D721Med (cell line): Measurements from ENCODE around the gene ZNF740.

Source experiments
- DNase-seq: peaks from one replicate; pipeline ENCODE4 v3.0.0; 2011; ENCODE audit warnings: low spot score; ENCODE audit not compliant: insufficient read length
- FAIRE-seq: peaks from 2 replicates; lab custom pipeline; 2011; peaks lifted over from hg19 to GRCh38; lab: Jason Lieb, UNC
- TF ChIP-seq, protein P1 (sequence below): IDR thresholded peaks from 2 replicates; pipeline ENCODE4 v1.5.1; 2012; ENCODE audit warnings: mild to moderate bottlenecking, control low read depth; ENCODE audit not compliant: insufficient read depth; ENCODE audit errors: missing control alignments

The ZNF740 gene

DNA sequence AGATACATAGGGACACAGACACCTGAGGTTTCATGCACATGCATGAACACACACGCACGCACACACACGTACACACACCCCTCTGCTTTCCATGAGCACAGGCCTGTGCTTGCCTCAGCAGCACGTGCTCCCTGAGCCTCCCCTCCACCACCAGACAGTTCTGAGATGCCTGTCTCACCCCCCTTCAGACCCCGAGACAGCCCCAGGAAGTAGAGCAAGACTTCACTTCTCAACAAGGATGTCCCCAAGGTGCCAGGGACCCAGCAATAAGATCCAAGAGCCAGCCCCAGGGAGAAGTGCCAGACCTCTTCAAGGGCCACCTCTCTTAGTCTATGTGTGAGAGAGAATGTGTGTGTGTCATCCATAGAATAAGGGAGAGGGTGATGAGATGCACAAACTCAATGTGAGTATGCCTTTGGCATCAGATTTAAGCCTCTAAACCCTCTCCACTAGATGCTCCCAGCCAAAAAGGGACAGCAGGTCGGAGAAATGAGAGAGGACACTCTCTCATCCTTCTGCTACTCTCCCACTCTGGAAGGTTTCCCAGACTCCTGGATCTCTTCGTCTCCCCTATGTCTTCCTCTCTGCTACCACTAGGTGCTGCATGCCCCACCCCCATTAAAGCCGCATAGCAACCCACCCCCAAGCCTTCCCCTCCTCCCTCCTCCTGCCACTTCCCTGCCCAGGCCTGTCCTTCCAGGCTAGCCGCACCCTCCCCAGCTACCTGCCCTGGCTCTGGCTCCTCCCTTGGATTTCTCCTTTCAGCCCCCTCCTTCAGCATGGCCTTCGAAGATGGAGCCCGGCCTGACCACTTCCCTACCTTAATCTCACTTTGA is 43.8 kb downstream of the ZNF740 start:
- DNase-seq = no peak
- FAIRE-seq = no peak
- TF ChIP-seq, protein P1, sequence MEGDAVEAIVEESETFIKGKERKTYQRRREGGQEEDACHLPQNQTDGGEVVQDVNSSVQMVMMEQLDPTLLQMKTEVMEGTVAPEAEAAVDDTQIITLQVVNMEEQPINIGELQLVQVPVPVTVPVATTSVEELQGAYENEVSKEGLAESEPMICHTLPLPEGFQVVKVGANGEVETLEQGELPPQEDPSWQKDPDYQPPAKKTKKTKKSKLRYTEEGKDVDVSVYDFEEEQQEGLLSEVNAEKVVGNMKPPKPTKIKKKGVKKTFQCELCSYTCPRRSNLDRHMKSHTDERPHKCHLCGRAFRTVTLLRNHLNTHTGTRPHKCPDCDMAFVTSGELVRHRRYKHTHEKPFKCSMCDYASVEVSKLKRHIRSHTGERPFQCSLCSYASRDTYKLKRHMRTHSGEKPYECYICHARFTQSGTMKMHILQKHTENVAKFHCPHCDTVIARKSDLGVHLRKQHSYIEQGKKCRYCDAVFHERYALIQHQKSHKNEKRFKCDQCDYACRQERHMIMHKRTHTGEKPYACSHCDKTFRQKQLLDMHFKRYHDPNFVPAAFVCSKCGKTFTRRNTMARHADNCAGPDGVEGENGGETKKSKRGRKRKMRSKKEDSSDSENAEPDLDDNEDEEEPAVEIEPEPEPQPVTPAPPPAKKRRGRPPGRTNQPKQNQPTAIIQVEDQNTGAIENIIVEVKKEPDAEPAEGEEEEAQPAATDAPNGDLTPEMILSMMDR = no peak

DNA sequence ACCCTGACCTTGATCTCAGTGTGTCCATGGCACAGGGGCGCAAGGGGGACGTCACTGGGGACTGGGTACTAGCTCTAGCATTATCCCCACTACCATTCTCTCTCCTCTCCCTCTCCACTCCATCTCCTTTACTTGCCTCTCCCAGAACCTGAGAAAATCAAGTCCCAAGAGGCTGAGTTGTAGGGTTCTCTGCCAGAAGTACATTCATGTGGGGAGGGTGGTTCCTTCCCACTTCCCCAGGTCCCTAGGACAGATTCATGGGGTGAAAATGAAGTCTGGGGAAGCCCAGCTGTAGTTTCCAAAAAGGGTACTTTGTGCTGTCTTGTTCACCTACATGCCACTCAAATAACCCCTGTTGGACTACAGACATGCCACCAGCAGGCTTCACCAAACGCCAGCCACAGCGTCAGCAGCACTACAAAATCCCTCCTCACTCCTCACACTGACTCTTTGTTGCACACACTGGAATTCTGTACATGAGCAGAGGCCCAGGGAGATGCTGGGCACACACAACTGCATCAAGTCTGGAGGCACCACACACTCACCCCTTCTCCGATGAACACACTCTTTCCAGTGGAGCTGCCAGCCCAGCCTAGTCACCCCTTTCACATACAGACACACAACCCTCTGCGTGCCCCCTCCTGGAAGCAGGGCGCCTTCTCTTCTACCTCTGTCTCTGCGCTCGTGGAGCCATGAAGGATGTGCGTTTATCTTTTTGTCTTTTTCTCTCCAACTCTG is 44.5 kb downstream of the ZNF740 start:
- DNase-seq (no peak), FAIRE-seq (no peak)
- TF ChIP-seq, protein P1 = no peak

GRCh38 chr12:53225635-53226424 is 45.3 kb downstream of the ZNF740 start:
- DNase-seq (no peak), FAIRE-seq (no peak)
- TF ChIP-seq, protein P1 = no peak

DNA sequence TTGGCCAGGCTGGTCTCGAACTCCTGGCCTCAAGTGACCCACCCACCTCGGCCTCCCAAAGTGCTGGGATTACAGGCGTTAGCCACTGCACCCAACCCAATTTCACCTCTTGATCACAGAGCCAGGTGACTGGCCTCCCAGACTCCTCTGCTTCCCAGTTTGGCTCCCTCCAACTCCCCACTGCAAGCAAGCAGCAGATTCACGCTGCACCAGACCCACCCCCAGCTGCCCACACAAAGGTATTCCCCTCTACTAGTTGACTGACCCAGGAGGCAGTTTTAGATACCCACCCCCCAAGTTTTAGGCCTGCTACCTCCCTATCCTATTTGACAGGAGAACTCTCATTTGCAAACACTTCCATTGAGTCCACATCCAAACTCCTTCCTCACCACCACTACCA is 46.3 kb downstream of the ZNF740 start:
- DNase-seq (no peak), FAIRE-seq (no peak)
- TF ChIP-seq, protein P1 = no peak

GRCh38 chr12:53227341-53227740 is 46.8 kb downstream of the ZNF740 start:
- TF ChIP-seq, protein P1 = no peak
- no peak for FAIRE-seq
- DNase-seq = no peak

GRCh38 chr12:53227836-53228235 is 47.3 kb downstream of the ZNF740 start:
- no peak for FAIRE-seq
- TF ChIP-seq, protein P1 = no peak
- DNase-seq = no peak
